ENCODE measurements around the gene COL15A1.

GRCh38 chr9:99118782-99119466 is 175.2 kb downstream of the COL15A1 start:
- TF ChIP-seq CTCF (IDR thresholded peaks at IDR 0.05; ENCODE audit: low read depth, low read length) (no peak), POLR2A (IDR thresholded peaks at IDR 0.05; ENCODE audit: extremely low read depth, insufficient read length) (no peak), MAX (IDR thresholded peaks at IDR 0.05; ENCODE audit: low read depth, low read length) (no peak), MYC (IDR thresholded peaks at IDR 0.05; ENCODE audit: low read depth, low read length) (no peak)
